ENCODE measurements around the gene CES4A.
"Not testable (repeated sequence)": the region's sequence is repeated elsewhere in the genome, so short reads cannot be mapped to it uniquely, and the experiment has no call there.

Gene CES4A

GRCh38 chr16:66974156-66974931 is 14.0 kb upstream of the CES4A start:
- H3K4me1 ChIP-seq (ENCODE audit: control insufficient read depth, insufficient read depth, low read length); H3K27me3 ChIP-seq (ENCODE audit: control insufficient read depth, insufficient read depth, low read length); H3K9ac ChIP-seq (ENCODE audit: low read length); H3K27ac ChIP-seq (ENCODE audit: low read depth, low read length); H3K36me3 ChIP-seq (ENCODE audit: control insufficient read depth, insufficient read depth, low read length); H3K9me3 ChIP-seq (ENCODE audit: control insufficient read depth, insufficient read depth, low read depth, low read length); H3K4me3 ChIP-seq (ENCODE audit: low read depth, low read length): not testable (repeated sequence)

GRCh38 chr16:66974932-66975246 is 13.5 kb upstream of the CES4A start:
- not testable (repeated sequence) for H3K4me1 ChIP-seq (ENCODE audit: control insufficient read depth, insufficient read depth, low read length); H3K36me3 ChIP-seq (ENCODE audit: control insufficient read depth, insufficient read depth, low read length)

GRCh38 chr16:66975302-66975893 is 13.0 kb upstream of the CES4A start:
- no peaks in the 10 kb centered on the region for H3K27me3 ChIP-seq (ENCODE audit: control insufficient read depth, insufficient read depth, low read length)
- H3K9me3 ChIP-seq (ENCODE audit: control insufficient read depth, insufficient read depth, low read depth, low read length) = no peaks in the 10 kb centered on the region
- H3K4me1 ChIP-seq (ENCODE audit: control insufficient read depth, insufficient read depth, low read length) = no peaks in the 10 kb centered on the region; the same call in 1 of the 2 replicates
- H3K36me3 ChIP-seq (ENCODE audit: control insufficient read depth, insufficient read depth, low read length) = no peaks in the 10 kb centered on the region
- H3K9ac ChIP-seq (ENCODE audit: low read length) = no peak overlapping the region
- no peak overlapping the region for H3K4me3 ChIP-seq (ENCODE audit: low read depth, low read length)
- no peak overlapping the region for H3K27ac ChIP-seq (ENCODE audit: low read depth, low read length)

More at GRCh38 chr16:66974932-66975246, 13.5 kb upstream of the CES4A start:
- H3K27ac ChIP-seq (ENCODE audit: low read depth, low read length); H3K9me3 ChIP-seq (ENCODE audit: control insufficient read depth, insufficient read depth, low read depth, low read length); H3K4me3 ChIP-seq (ENCODE audit: low read depth, low read length); H3K27me3 ChIP-seq (ENCODE audit: control insufficient read depth, insufficient read depth, low read length); H3K9ac ChIP-seq (ENCODE audit: low read length): not testable (repeated sequence)

- Histone ChIP-seq H3K4me1 (ENCODE audit: control insufficient read depth, insufficient read depth, low read length) (no peaks in the 10 kb centered on the region; the same call in 1 of the 2 replicates), H3K27ac (ENCODE audit: low read depth, low read length) (no peak overlapping the region), H3K4me3 (ENCODE audit: low read depth, low read length) (no peak overlapping the region), H3K36me3 (ENCODE audit: control insufficient read depth, insufficient read depth, low read length) (no peaks in the 10 kb centered on the region), H3K27me3 (ENCODE audit: control insufficient read depth, insufficient read depth, low read length) (no peaks in the 10 kb centered on the region), H3K9ac (ENCODE audit: low read length) (no peak overlapping the region), H3K9me3 (ENCODE audit: control insufficient read depth, insufficient read depth, low read depth, low read length) (no peaks in the 10 kb centered on the region)
These were observed 11.6 kb upstream of the CES4A start for GRCh38 chr16:66976746-66977145.

- no peaks in the 10 kb centered on the region for H3K27me3 ChIP-seq (ENCODE audit: control insufficient read depth, insufficient read depth, low read length)
- no peak overlapping the region for H3K27ac ChIP-seq (ENCODE audit: low read depth, low read length)
- H3K9me3 ChIP-seq (ENCODE audit: control insufficient read depth, insufficient read depth, low read depth, low read length) = no peaks in the 10 kb centered on the region
- H3K9ac ChIP-seq (ENCODE audit: low read length) = no peak overlapping the region
- H3K4me3 ChIP-seq (ENCODE audit: low read depth, low read length) = no peak overlapping the region
- H3K4me1 ChIP-seq (ENCODE audit: control insufficient read depth, insufficient read depth, low read length) = no peaks in the 10 kb centered on the region; the same call in 1 of the 2 replicates
- no peaks in the 10 kb centered on the region for H3K36me3 ChIP-seq (ENCODE audit: control insufficient read depth, insufficient read depth, low read length)
These were observed 10.9 kb upstream of the CES4A start for GRCh38 chr16:66977341-66978113.

GRCh38 chr16:66979011-66979717 is 9.2 kb upstream of the CES4A start:
- Histone ChIP-seq H3K4me3 (ENCODE audit: low read depth, low read length) (no peak overlapping the region), H3K27me3 (ENCODE audit: control insufficient read depth, insufficient read depth, low read length) (no peaks in the 10 kb centered on the region), H3K36me3 (ENCODE audit: control insufficient read depth, insufficient read depth, low read length) (no peaks in the 10 kb centered on the region), H3K9me3 (ENCODE audit: control insufficient read depth, insufficient read depth, low read depth, low read length) (no peaks in the 10 kb centered on the region), H3K9ac (ENCODE audit: low read length) (no peak overlapping the region), H3K4me1 (ENCODE audit: control insufficient read depth, insufficient read depth, low read length) (no peaks in the 10 kb centered on the region), H3K27ac (ENCODE audit: low read depth, low read length) (no peak overlapping the region)

- no peak overlapping the region for H3K4me3 ChIP-seq (ENCODE audit: low read depth, low read length)
These were observed 5.4 kb upstream of the CES4A start for GRCh38 chr16:66983033-66983432.

GRCh38 chr16:66984892-66985311 is 3.5 kb upstream of the CES4A start:
- no peaks in the 10 kb centered on the region for H3K9me3 ChIP-seq (ENCODE audit: control insufficient read depth, insufficient read depth, low read depth, low read length)
- no peak overlapping the region for H3K9ac ChIP-seq (ENCODE audit: low read length)
- H3K27ac ChIP-seq (ENCODE audit: low read depth, low read length) = no peak overlapping the region
- no peaks in the 10 kb centered on the region for H3K36me3 ChIP-seq (ENCODE audit: control insufficient read depth, insufficient read depth, low read length)
- no peak overlapping the region for H3K4me3 ChIP-seq (ENCODE audit: low read depth, low read length)
- H3K27me3 ChIP-seq (ENCODE audit: control insufficient read depth, insufficient read depth, low read length) = no peaks in the 10 kb centered on the region; the same call in 1 of the 2 replicates
- no peaks in the 10 kb centered on the region for H3K4me1 ChIP-seq (ENCODE audit: control insufficient read depth, insufficient read depth, low read length)

More at GRCh38 chr16:66983033-66983432, 5.4 kb upstream of the CES4A start:
- no peak overlapping the region for H3K9ac ChIP-seq (ENCODE audit: low read length)
- no peaks in the 10 kb centered on the region; the same call in 1 of the 2 replicates for H3K27me3 ChIP-seq (ENCODE audit: control insufficient read depth, insufficient read depth, low read length)
- H3K4me1 ChIP-seq (ENCODE audit: control insufficient read depth, insufficient read depth, low read length) = no peaks in the 10 kb centered on the region
- no peaks in the 10 kb centered on the region for H3K9me3 ChIP-seq (ENCODE audit: control insufficient read depth, insufficient read depth, low read depth, low read length)
- H3K27ac ChIP-seq (ENCODE audit: low read depth, low read length) = no peak overlapping the region
- H3K36me3 ChIP-seq (ENCODE audit: control insufficient read depth, insufficient read depth, low read length) = no peaks in the 10 kb centered on the region

GRCh38 chr16:66986559-66986958 is 1.8 kb upstream of the CES4A start:
- Histone ChIP-seq H3K9me3 (ENCODE audit: control insufficient read depth, insufficient read depth, low read depth, low read length) (no peaks in the 10 kb centered on the region), H3K27me3 (ENCODE audit: control insufficient read depth, insufficient read depth, low read length) (no peaks in the 10 kb centered on the region; the same call in 1 of the 2 replicates), H3K36me3 (ENCODE audit: control insufficient read depth, insufficient read depth, low read length) (no peaks in the 10 kb centered on the region), H3K4me3 (ENCODE audit: low read depth, low read length) (no peak overlapping the region), H3K9ac (ENCODE audit: low read length) (no peak overlapping the region), H3K27ac (ENCODE audit: low read depth, low read length) (no peak overlapping the region), H3K4me1 (ENCODE audit: control insufficient read depth, insufficient read depth, low read length) (no peaks in the 10 kb centered on the region)

GRCh38 chr16:66991545-66992077 is 3.2 kb downstream of the CES4A start:
- Histone ChIP-seq H3K27ac (ENCODE audit: low read depth, low read length) (no peak overlapping the region), H3K36me3 (ENCODE audit: control insufficient read depth, insufficient read depth, low read length) (no peaks in the 10 kb centered on the region), H3K4me3 (ENCODE audit: low read depth, low read length) (no peak overlapping the region), H3K27me3 (ENCODE audit: control insufficient read depth, insufficient read depth, low read length) (no peaks in the 10 kb centered on the region; the same call in 1 of the 2 replicates), H3K4me1 (ENCODE audit: control insufficient read depth, insufficient read depth, low read length) (no peaks in the 10 kb centered on the region), H3K9me3 (ENCODE audit: control insufficient read depth, insufficient read depth, low read depth, low read length) (no peaks in the 10 kb centered on the region), H3K9ac (ENCODE audit: low read length) (no peak overlapping the region)
